M059J (cell line): Measurements from ENCODE around the gene GRK3. TPM values are rescaled to one million over a fixed set of nuclear protein-coding genes. Genes with fewer than 3 reads are reported as not detected.
"Not testable (repeated sequence)": the region's sequence is repeated elsewhere in the genome, so short reads cannot be mapped to it uniquely, and the experiment has no call there.

Source experiments
- DNase-seq: peaks from one replicate; pipeline ENCODE4 v3.0.0-alpha.2; 2012; ENCODE audit warnings: low read depth
- total RNA-seq: library from RNA; depleted of rRNA; stranded (reverse); fragments of >200 nt; shearing (Covaris generic); gene quantifications from 2 replicates; pipeline ENCODE4 v1.2.3, GENCODE V29; 2014

The GRK3 gene
- total RNA-seq, 1 experiment from 2014 or later: 4.6 TPM

- DNase-seq: no peak
Measured at GRCh38 chr22:25698461-25698860, 134.0 kb downstream of the GRK3 start.

GRCh38 chr22:25698978-25699377 lies 134.5 kb downstream of the GRK3 start:
- DNase-seq: no peak

DNA sequence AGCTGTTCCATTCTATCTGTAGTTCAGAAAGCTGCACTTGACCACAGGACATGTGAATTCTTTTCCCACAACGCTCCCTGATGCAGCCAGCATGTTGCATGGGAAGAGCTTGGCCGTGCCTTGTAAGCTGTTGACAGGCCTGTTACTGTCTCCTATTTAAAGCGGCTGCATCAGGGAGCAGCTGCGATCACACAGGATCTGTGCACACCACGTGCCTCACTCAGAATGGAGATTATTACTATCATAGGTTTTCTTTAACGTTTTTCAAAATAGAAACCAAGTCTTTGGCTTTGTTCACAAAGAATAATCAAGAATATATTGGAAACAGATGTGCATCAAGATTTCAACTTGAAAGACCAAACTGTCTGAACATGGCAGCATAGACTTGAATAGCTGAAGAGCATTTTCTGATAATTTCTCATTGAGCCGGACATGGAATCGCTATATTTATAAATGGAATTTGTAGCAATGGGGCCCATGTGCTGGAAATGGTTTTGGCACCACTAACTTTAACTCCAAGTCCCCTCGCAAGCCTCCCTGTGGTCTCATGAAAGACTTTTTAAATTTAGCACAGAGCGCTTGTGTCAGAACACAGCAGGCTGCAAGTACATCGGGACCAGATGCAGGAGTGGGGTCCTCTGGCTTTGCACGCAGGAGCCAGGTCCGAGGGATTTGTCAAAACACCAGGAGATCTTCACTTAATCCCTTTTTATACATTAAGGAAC lies 136.7 kb downstream of the GRK3 start:
- DNase-seq: no peak

DNA sequence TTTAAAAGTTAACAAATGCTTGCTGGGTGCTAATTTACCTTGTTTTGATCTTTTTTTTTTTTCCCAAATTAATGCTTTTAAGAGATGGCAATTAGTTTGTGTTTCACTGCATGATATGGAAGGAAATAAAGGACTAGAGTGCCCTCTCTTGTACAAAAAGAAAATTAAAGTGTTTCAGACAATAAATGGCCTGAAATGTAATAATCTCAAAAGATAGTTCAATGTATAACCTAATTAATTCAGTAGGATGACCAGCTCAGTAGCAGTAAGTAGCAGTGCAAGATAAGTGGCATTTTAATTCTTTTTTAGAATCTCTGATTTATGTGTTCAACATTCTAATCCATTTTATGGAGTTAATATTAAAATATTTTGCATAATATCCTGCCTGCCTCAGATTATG lies 137.6 kb downstream of the GRK3 start:
- DNase-seq: peak; percentile 16

- no peak for DNase-seq
Measured at GRCh38 chr22:25702571-25703167, 138.2 kb downstream of the GRK3 start.

GRCh38 chr22:25704701-25705100 lies 140.2 kb downstream of the GRK3 start:
- no peak for DNase-seq

DNA sequence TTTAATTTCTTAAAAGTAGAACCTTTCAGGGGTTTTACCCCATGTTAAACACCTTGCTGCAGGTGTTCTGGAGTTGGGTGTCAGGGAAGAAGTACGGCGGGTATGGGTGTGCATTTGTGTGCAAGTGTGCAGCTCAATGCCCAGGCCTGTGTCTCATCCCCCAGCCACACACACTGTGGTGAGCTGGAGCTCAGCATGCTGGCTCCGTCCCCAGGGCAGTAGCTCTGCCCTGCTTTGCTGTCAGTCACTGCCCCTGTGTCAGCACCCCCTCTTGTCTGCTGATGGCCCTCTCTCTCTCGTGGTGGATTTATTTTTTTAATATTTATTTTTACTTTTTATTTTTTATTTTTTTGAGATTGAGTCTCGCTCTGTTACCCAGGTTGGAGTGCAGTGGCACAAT lies 141.7 kb downstream of the GRK3 start:
- DNase-seq: no peak

DNA sequence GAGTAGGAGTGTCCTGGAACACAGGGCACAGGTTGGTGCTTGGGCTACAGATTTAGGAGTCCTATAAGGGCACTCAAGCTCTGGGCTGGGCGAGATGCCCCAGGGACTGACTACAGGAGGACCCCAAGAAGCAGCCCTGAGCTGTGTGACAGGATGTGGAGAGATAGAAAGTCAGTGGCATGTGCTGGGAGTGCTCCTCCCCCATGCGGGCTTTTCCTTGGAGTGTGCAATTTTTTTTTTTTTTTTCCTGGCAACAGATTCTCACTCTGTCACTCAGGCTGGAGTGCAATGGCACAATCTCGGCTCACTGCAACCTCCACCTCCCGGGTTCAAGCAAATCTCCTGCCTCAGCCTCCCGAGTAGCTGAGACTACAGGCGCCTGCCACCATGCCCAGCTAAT lies 144.0 kb downstream of the GRK3 start:
- DNase-seq: not testable (repeated sequence)

DNA sequence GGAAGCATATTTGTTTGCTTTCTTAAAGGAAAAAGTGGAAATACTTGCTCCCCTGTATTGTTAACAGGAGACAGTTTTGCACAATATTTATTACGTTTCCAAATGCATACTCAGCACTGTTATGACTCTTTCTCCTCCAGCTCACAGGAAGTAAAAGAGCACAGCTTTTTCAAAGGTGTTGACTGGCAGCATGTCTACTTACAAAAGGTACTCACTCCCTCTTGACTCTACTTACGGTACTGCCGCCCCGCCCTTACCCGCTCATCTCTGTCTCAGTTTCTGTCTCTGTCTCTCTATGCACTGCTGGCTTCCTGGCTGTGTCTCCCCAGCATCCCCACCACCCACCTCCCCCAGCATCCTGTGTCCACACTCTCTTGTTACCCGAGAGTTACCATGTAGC lies 145.3 kb downstream of the GRK3 start:
- no peak for DNase-seq

DNA sequence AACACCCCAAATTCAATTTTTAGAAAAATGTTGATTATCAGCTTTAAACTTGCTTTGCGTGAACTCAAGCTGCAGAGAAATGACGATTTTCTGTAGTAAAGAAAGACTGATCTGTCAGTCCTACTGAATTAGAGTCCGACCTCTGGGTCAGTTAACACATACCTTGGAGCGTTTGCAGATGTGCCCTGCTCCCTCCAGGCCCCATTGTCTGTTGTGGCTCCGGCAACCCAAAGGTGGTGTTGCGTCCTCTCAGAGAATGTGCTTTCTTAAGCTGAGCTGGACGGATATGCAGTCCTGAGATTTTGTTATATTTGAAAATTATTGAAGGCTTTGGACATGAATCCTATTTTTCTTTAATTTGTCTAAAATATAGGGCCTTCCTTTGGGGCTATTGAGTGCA lies 146.0 kb downstream of the GRK3 start:
- no peak for DNase-seq

DNA sequence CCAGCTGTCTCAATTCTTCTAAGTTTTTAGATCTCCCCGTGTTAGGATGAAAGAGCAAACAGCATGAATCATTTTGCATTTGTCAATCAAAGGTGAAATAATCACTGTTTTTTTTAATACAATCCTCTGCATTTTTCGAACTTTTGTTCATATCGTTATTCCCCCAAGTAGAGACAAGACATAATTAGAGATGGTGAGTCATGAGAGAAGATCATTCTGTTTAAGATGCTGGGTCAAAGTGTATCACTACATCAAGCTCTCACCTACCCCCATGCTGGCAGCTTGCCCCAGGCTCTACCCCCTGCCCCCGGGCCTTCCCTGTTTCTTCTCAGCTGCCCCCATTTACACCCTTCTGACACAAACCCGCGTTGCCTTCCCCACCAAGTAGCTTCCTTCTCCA lies 147.0 kb downstream of the GRK3 start:
- no peak for DNase-seq

GRCh38 chr22:25712661-25713400 lies 148.4 kb downstream of the GRK3 start:
- no peak for DNase-seq

GRCh38 chr22:25714070-25714469 lies 149.6 kb downstream of the GRK3 start:
- DNase-seq: no peak

DNA sequence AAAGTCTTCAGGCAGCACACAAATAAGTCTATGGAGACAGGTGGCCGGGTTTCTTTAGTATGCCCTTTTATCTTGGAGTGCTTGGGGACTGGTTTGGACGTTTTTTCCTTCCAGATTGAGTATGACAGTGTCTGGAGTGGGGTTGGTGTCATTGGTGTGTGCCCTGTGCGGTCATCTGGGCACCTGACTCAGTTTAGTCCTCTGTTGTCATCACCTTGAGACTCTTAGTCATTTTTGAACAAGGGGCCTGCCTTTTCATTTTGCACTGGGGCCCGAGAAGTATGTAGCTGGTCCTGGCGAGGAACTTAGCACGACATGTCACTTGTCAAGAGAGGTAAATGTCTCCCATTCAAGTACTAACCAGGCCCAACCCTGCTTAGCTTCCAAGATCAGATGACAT lies 150.3 kb downstream of the GRK3 start:
- DNase-seq: no peak

GRCh38 chr22:25716637-25717036 lies 152.2 kb downstream of the GRK3 start:
- DNase-seq: no peak

DNA sequence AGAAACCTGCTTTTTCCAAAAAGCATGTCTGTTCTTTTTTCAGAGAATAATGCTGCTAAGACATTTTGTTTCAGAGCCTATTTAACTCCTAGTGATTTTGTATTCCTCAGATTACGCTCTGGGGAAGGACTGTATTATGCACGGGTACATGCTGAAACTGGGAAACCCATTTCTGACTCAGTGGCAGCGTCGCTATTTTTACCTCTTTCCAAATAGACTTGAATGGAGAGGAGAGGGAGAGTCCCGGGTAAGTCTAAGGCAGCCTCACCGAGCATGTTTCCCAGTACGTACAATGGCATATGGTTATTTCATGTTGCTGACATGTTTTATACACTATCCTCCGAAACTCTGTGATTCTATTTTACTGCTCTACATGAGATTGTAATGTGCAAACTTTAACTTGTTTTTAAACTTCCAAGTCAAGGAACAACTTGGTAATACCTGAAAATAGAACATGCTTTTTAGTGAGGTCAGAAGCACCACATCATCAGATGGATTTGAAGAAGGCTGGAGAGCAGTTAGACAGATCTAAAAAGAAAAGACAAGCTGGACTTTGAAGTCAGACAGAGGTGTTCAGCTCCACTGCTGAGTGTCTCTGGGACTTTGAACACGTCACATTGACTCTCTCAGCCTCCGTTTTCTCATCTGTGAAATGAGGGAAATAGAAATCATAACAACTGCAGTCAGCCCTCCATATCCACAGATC lies 153.8 kb downstream of the GRK3 start:
- DNase-seq: no peak

GRCh38 chr22:25722223-25722622 lies 157.7 kb downstream of the GRK3 start:
- no peak for DNase-seq

DNA sequence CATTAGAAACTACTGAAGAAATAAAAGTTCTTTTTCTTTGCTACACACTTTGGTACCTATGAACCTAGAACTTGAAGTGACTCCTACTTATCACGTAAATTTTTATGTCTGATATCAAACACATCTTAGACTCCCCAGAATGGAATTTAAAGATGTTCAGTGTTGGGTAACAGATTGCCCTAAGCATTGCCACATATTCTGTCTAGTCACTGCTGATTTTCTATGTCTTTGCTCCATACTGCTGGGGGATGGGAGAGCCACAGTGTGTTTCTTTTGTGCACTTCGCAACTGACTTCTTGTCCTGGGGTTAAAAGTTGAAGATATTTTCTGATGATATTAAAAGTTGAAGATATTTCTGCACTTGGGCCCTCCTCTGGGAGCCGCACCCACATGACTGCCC lies 158.2 kb downstream of the GRK3 start:
- no peak for DNase-seq

DNA sequence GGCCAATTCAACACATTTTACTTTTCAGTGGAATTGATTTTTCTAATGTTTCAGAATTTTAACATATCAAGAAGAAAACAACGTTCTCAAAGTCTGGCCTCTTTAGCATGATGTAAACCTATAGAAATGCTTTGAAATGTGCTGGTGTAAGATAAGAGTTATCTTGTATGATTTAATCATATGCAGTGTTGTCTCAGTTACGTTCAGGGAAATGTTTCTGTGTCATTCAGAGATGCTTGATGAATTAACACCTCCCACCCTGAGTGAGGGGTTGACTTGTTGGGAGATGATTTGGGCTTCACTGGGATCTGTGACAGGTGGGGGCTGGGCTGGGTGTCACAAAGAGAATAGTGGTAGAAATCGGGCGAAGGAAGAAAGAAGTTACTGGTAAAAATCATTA lies 161.8 kb downstream of the GRK3 start:
- DNase-seq: no peak

GRCh38 chr22:25728071-25728470 lies 163.6 kb downstream of the GRK3 start:
- DNase-seq: no peak

GRCh38 chr22:25729016-25729995 lies 164.8 kb downstream of the GRK3 start:
- DNase-seq: no peak
